HCT116 (cell line): ENCODE results near the gene PITHD1. TPM values are rescaled to one million over a fixed set of nuclear protein-coding genes. Genes with fewer than 3 reads are reported as not detected.
"Not testable (repeated sequence)": the region's sequence is repeated elsewhere in the genome, so short reads cannot be mapped to it uniquely, and the experiment has no call there.

Source experiments
- ATAC-seq: fragments of 200-7000 bp; cut with Tn5 transposase; 2 replicates; pipeline ENCODE4 v1.9.1; 2020; ENCODE audit warnings: mild to moderate bottlenecking, moderate library complexity
- BruUV-seq: library from RNA; stranded (reverse); fragments of 400-500 nt; replicated peaks from 2 replicates; lab custom pipeline; 2021; lab: Mats Ljungman, UMichigan
- CTCF ChIA-PET: fragments of 300-600 bp; sonication (Branson Sonifier 250); formaldehyde crosslinking; loops from one replicate; lab custom pipeline; 2021; ENCODE audit warnings: antibody characterized with exemption; lab: Charles Lee
- POLR2A ChIA-PET: fragments of 300-600, 350-600 bp; sonication (Branson Sonifier 250); formaldehyde crosslinking; loops from one replicate; lab custom pipeline; 2021; ENCODE audit warnings: antibody characterized with exemption; lab: Charles Lee
- RAD21 ChIA-PET, 2 experiments: fragments of 300-600 bp; sonication (Branson Sonifier 250); formaldehyde crosslinking; loops; one replicate each; lab custom pipeline; 2023; ENCODE audit warnings: low total read pairs in 2 of 2; ENCODE audit not compliant: uncharacterized antibody in 2 of 2, unreplicated experiment in 2 of 2, low non-redundant PET in 1 of 2; lab: Charles Lee
- DNase-seq: peaks from one replicate; pipeline ENCODE4 v3.0.0-alpha.2; 2010; ENCODE audit warnings: low read depth, low spot score
- H2AFZ ChIP-seq: fragments of 200-600 bp; shearing (Covaris generic), sonication (generic); 2 replicates; pipeline ENCODE4 v1.6.1; 2017; ENCODE audit warnings: low read depth, mixed run types, mixed read lengths, antibody characterized with exemption, low read length; ENCODE audit not compliant: poor library complexity, severe bottlenecking
- H3K27ac ChIP-seq: 2 replicates; pipeline ENCODE4 v1.5.1; 2012; ENCODE audit warnings: low read depth, low read length
- H3K27me3 ChIP-seq: fragments of 200-600 bp; sonication (generic); 2 replicates; pipeline ENCODE4 v1.6.1; 2016; ENCODE audit warnings: mixed run types, low read length, mixed read lengths; ENCODE audit not compliant: insufficient read depth
- H3K36me3 ChIP-seq, 2 experiments: fragments of 200-500 bp in 1 of 2; fragments of 200-600 bp in 1 of 2; sonication (Bioruptor generic) in 1 of 2; sonication (generic) in 1 of 2; 2 replicates each; pipeline versions ENCODE4 v1.5.1 to v1.6.1; 2014 to 2016; ENCODE audit warnings: low read length in 2 of 2, inconsistent platforms in 1 of 2, mixed read lengths in 1 of 2, mixed run types in 1 of 2; ENCODE audit not compliant: insufficient read depth in 2 of 2, control insufficient read depth in 1 of 2
- H3K4me1 ChIP-seq, 2 experiments: fragments of 200-600 bp in 1 of 2; sonication (generic) in 1 of 2; 2 replicates each; pipeline versions ENCODE4 v1.5.1 to v1.6.1; 2012 to 2017; ENCODE audit warnings: low read length in 2 of 2, inconsistent platforms in 1 of 2, mild to moderate bottlenecking in 1 of 2, mixed read lengths in 1 of 2, mixed run types in 1 of 2, moderate library complexity in 1 of 2; ENCODE audit not compliant: insufficient read depth in 2 of 2, control insufficient read depth in 1 of 2
- H3K4me2 ChIP-seq: fragments of 200-600 bp; sonication (generic); 2 replicates; pipeline ENCODE4 v1.6.1; 2017; ENCODE audit warnings: mixed run types, low read length, mixed read lengths
- H3K4me3 ChIP-seq, 2 experiments: fragments of 200-600 bp in 1 of 2; sonication (generic) in 1 of 2; replicated peaks in 1 of 2; 2 replicates each; pipeline ENCODE4 v1.5.1; 2011 to 2016; ENCODE audit warnings: low read length in 2 of 2, control low read depth in 1 of 2, low read depth in 1 of 2, mild to moderate bottlenecking in 1 of 2, mixed read lengths in 1 of 2, mixed run types in 1 of 2
- H3K79me2 ChIP-seq: fragments of 200-600 bp; sonication (generic); 2 replicates; pipeline ENCODE4 v1.6.1; 2017; ENCODE audit warnings: mild to moderate bottlenecking, mixed run types, low read length, moderate library complexity, mixed read lengths; ENCODE audit not compliant: insufficient read depth
- H3K9ac ChIP-seq: fragments of 200-600 bp; sonication (generic); 2 replicates; pipeline ENCODE4 v1.6.1; 2016; ENCODE audit warnings: low read length, mixed read lengths
- H3K9me2 ChIP-seq: fragments of 200-600 bp; sonication (generic), shearing (Covaris generic); 2 replicates; pipeline ENCODE4 v1.6.1; 2017; ENCODE audit warnings: mixed run types, mild to moderate bottlenecking, moderate library complexity; ENCODE audit not compliant: insufficient read depth
- H3K9me3 ChIP-seq, 2 experiments: fragments of 200-500 bp in 1 of 2; fragments of 200-600 bp in 1 of 2; sonication (Bioruptor generic) in 1 of 2; sonication (generic) in 1 of 2; 2 replicates each; pipeline ENCODE4 v1.6.1; 2014 to 2017; ENCODE audit warnings: low read length in 2 of 2, mixed read lengths in 2 of 2, inconsistent platforms in 1 of 2, low read depth in 1 of 2, mild to moderate bottlenecking in 1 of 2, mixed run types in 1 of 2, moderate library complexity in 1 of 2; ENCODE audit not compliant: control insufficient read depth in 1 of 2, insufficient read depth in 1 of 2
- H4K20me1 ChIP-seq: fragments of 200-600 bp; sonication (generic), shearing (Covaris generic); 2 replicates; pipeline ENCODE4 v1.6.1; 2017; ENCODE audit warnings: mixed run types, mild to moderate bottlenecking, moderate library complexity; ENCODE audit not compliant: insufficient read depth
- CEBPB ChIP-seq: IDR thresholded peaks from 2 replicates; pipeline ENCODE4 v1.6.1; 2012; ENCODE audit warnings: low read depth
- EZH2 ChIP-seq: fragments of 200-600 bp; sonication (generic); IDR thresholded peaks from 2 replicates; pipeline ENCODE4 v1.6.1; 2017; ENCODE audit warnings: antibody characterized with exemption, mixed run types
- EZH2phosphoT487 ChIP-seq: fragments of 200-600 bp; IDR thresholded peaks from 2 replicates; pipeline ENCODE4 v1.6.1; 2018; ENCODE audit warnings: antibody characterized with exemption, borderline replicate concordance
- POLR2AphosphoS5 ChIP-seq: IDR thresholded peaks from 2 replicates; pipeline ENCODE4 v1.6.1; 2011; ENCODE audit warnings: mild to moderate bottlenecking, low read depth, low read length, moderate library complexity
- RAD21 ChIP-seq: IDR thresholded peaks from 2 replicates; pipeline ENCODE4 v1.6.1; 2012; ENCODE audit warnings: low read depth, mild to moderate bottlenecking
- SIN3A ChIP-seq: IDR thresholded peaks from 2 replicates; pipeline ENCODE4 v1.6.1; 2012; ENCODE audit warnings: low read depth
- SP1 ChIP-seq: IDR thresholded peaks from 2 replicates; pipeline ENCODE4 v1.6.1; 2012; ENCODE audit warnings: low read depth
- intact Hi-C: fragments of 100-400 bp; cut with micrococcal nuclease; formaldehyde crosslinking; loops from 2 replicates; pipeline ENCODE4 v1.10.0; 2022
- total RNA-seq: library from RNA; stranded (reverse); gene quantifications from one replicate; pipeline ENCODE4 v1.2.1, GENCODE V29; 2021; ENCODE audit not compliant: unreplicated experiment
- TF ChIP-seq, protein P1 (sequence below): IDR thresholded peaks from 2 replicates; pipeline ENCODE4 v1.6.1; 2012
- TF ChIP-seq, protein P2 (sequence below): IDR thresholded peaks from 2 replicates; pipeline ENCODE4 v1.6.1; 2011; ENCODE audit warnings: mild to moderate bottlenecking, low read length, moderate library complexity; ENCODE audit not compliant: insufficient replicate concordance; ENCODE audit errors: extremely low read depth
- TF ChIP-seq, protein P3 (sequence below), 3 experiments: fragments of 200-600 bp in 1 of 3; sonication (generic) in 1 of 3; IDR thresholded peaks in 2 of 3; conservative IDR thresholded peaks in 1 of 3; 2 replicates each; pipeline ENCODE4 v1.5.1; 2012 to 2017; ENCODE audit warnings: low read depth in 2 of 3, low read length in 2 of 3, antibody characterized with exemption in 1 of 3, borderline replicate concordance in 1 of 3, control low read depth in 1 of 3, mild to moderate bottlenecking in 1 of 3, mixed read lengths in 1 of 3, mixed run types in 1 of 3, moderate library complexity in 1 of 3; ENCODE audit not compliant: insufficient read depth in 1 of 3
- TF ChIP-seq, protein P4 (sequence below): IDR thresholded peaks from 2 replicates; pipeline ENCODE4 v1.6.1; 2012; ENCODE audit warnings: low read depth

PITHD1 gene
- total RNA-seq, 1 experiment from 2014 or later = 57.2 TPM

DNA sequence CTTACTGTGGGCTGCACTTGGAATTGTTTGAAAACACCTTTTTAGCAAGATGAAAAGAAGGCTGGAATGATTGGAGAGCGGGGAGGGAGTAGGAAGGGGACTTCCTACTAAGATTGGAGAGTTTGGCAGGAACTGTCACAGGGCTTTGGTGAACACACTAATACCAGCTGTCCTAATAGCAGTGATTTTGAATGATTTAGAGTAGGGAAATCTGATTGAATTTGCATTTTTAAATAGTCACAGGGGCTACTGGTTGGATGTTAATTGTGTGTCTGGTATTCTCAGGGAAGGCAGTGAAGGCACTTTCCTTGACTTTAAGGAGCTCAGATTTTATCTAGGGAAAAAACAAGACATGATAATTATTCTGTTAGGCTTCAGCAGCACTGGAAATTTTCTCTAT lies 49.5 kb downstream of the PITHD1 start:
- no peak overlapping the region for H3K9ac ChIP-seq
- H3K4me1 ChIP-seq = peaks cover 2 to 18% of the 10 kb centered on the region in 2 experiments; a peak in 3 of 4 replicates
- CTCF ChIA-PET = no interaction called here
- H3K27ac ChIP-seq = no peak overlapping the region
- no TSS peak for BruUV-seq
- no peaks in the 10 kb centered on the region for H3K9me3 ChIP-seq
- H3K36me3 ChIP-seq = no peaks in the 10 kb centered on the region
- DNase-seq = no peak
- TF ChIP-seq SIN3A (no peak), EZH2 (no peak), RAD21 (no peak), CEBPB (no peak), POLR2AphosphoS5 (no peak), EZH2phosphoT487 (no peak), SP1 (no peak)
- TF ChIP-seq, protein P1, sequence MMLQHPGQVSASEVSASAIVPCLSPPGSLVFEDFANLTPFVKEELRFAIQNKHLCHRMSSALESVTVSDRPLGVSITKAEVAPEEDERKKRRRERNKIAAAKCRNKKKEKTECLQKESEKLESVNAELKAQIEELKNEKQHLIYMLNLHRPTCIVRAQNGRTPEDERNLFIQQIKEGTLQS = no peak
- TF ChIP-seq, protein P2, sequence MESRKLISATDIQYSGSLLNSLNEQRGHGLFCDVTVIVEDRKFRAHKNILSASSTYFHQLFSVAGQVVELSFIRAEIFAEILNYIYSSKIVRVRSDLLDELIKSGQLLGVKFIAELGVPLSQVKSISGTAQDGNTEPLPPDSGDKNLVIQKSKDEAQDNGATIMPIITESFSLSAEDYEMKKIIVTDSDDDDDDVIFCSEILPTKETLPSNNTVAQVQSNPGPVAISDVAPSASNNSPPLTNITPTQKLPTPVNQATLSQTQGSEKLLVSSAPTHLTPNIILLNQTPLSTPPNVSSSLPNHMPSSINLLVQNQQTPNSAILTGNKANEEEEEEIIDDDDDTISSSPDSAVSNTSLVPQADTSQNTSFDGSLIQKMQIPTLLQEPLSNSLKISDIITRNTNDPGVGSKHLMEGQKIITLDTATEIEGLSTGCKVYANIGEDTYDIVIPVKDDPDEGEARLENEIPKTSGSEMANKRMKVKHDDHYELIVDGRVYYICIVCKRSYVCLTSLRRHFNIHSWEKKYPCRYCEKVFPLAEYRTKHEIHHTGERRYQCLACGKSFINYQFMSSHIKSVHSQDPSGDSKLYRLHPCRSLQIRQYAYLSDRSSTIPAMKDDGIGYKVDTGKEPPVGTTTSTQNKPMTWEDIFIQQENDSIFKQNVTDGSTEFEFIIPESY = no peak
- TF ChIP-seq, protein P3, sequence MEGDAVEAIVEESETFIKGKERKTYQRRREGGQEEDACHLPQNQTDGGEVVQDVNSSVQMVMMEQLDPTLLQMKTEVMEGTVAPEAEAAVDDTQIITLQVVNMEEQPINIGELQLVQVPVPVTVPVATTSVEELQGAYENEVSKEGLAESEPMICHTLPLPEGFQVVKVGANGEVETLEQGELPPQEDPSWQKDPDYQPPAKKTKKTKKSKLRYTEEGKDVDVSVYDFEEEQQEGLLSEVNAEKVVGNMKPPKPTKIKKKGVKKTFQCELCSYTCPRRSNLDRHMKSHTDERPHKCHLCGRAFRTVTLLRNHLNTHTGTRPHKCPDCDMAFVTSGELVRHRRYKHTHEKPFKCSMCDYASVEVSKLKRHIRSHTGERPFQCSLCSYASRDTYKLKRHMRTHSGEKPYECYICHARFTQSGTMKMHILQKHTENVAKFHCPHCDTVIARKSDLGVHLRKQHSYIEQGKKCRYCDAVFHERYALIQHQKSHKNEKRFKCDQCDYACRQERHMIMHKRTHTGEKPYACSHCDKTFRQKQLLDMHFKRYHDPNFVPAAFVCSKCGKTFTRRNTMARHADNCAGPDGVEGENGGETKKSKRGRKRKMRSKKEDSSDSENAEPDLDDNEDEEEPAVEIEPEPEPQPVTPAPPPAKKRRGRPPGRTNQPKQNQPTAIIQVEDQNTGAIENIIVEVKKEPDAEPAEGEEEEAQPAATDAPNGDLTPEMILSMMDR (IDR thresholded peaks at IDR 0.05 in 2 of 3, conservative IDR thresholded peaks at IDR 0.05 in 1 of 3; ENCODE audit: borderline replicate concordance in 1 of 3, insufficient read depth in 1 of 3, low read depth in 2 of 3, low read length in 2 of 3) = no peak
- TF ChIP-seq, protein P4, sequence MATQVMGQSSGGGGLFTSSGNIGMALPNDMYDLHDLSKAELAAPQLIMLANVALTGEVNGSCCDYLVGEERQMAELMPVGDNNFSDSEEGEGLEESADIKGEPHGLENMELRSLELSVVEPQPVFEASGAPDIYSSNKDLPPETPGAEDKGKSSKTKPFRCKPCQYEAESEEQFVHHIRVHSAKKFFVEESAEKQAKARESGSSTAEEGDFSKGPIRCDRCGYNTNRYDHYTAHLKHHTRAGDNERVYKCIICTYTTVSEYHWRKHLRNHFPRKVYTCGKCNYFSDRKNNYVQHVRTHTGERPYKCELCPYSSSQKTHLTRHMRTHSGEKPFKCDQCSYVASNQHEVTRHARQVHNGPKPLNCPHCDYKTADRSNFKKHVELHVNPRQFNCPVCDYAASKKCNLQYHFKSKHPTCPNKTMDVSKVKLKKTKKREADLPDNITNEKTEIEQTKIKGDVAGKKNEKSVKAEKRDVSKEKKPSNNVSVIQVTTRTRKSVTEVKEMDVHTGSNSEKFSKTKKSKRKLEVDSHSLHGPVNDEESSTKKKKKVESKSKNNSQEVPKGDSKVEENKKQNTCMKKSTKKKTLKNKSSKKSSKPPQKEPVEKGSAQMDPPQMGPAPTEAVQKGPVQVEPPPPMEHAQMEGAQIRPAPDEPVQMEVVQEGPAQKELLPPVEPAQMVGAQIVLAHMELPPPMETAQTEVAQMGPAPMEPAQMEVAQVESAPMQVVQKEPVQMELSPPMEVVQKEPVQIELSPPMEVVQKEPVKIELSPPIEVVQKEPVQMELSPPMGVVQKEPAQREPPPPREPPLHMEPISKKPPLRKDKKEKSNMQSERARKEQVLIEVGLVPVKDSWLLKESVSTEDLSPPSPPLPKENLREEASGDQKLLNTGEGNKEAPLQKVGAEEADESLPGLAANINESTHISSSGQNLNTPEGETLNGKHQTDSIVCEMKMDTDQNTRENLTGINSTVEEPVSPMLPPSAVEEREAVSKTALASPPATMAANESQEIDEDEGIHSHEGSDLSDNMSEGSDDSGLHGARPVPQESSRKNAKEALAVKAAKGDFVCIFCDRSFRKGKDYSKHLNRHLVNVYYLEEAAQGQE = no peak
- no peak overlapping the region for H2AFZ ChIP-seq
- H3K9me2 ChIP-seq = no peaks in the 10 kb centered on the region
- H4K20me1 ChIP-seq = no peaks in the 10 kb centered on the region
- intact Hi-C loops = no loop called here
- no peak overlapping the region for H3K4me2 ChIP-seq
- POLR2A ChIA-PET = interaction anchor here (0.7 kb wide), 1 partner anchor 11 kb away, joined by 3 read pairs; no protein-coding TSS in a partner anchor
- RAD21 ChIA-PET = no interaction called here
- no peak overlapping the region for H3K4me3 ChIP-seq
- H3K27me3 ChIP-seq = no peaks in the 10 kb centered on the region
- no peak for ATAC-seq
- peaks cover 11% of the 10 kb centered on the region for H3K79me2 ChIP-seq

DNA sequence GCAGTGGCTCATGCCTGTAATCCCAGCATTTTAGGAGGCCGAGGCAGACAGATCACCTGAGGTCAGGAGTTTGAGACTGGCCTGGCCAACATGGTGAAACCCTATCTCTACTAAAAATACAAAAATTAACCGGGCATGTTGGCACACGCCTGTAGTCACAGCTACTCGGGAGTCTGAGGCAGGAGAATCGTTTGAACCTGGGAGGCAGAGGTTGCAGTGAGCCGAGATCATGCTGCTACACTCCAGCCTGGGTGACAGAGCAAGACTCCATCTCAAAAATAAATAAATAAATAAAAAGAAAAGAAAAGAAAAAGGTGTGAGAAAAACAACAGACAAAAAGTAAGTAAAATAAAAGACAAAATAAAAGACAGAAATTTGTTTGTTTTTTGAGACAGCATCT lies 55.9 kb downstream of the PITHD1 start:
- BruUV-seq, H3K27me3 ChIP-seq, H3K27ac ChIP-seq, H3K4me3 ChIP-seq, POLR2A ChIA-PET, DNase-seq, H4K20me1 ChIP-seq, H3K79me2 ChIP-seq, H3K36me3 ChIP-seq, H3K9me2 ChIP-seq, H3K9ac ChIP-seq, RAD21 ChIA-PET, H3K4me2 ChIP-seq, intact Hi-C loops, H3K9me3 ChIP-seq, ATAC-seq: not testable (repeated sequence)
- H2AFZ ChIP-seq = peak overlapping the region; percentile 45
- H3K4me1 ChIP-seq = peaks cover 5 to 20% of the 10 kb centered on the region in 2 experiments; a peak in 3 of 4 replicates
- CTCF ChIA-PET = interaction anchor here (1.1 kb wide), 1 partner anchor 23 kb away, joined by 3 read pairs; no protein-coding TSS in a partner anchor
